Mucosa of stomach (tissue), 1 donor: ENCODE data around the gene BCL6B.
"Not testable (repeated sequence)": the region's sequence is repeated elsewhere in the genome, so short reads cannot be mapped to it uniquely, and the experiment has no call there.

Experiments
- H3K27me3 ChIP-seq: one replicate; pipeline ENCODE4 v1.7.0; 2013; ENCODE audit warnings: mild to moderate bottlenecking, low read length; ENCODE audit not compliant: control insufficient read depth, insufficient read depth
- H3K36me3 ChIP-seq: one replicate; pipeline ENCODE4 v1.7.0; 2013; ENCODE audit warnings: low read length; ENCODE audit not compliant: control insufficient read depth, insufficient read depth
- H3K4me1 ChIP-seq: one replicate; pipeline ENCODE4 v1.7.0; 2013; ENCODE audit warnings: mild to moderate bottlenecking, low read length; ENCODE audit not compliant: control insufficient read depth, insufficient read depth
- H3K4me3 ChIP-seq: one replicate; pipeline ENCODE4 v1.7.0; 2013; ENCODE audit warnings: low read length
- H3K9ac ChIP-seq: one replicate; pipeline ENCODE4 v1.7.0; 2013; ENCODE audit warnings: mild to moderate bottlenecking, low read length, moderate library complexity
- H3K9me3 ChIP-seq: one replicate; pipeline ENCODE4 v1.7.0; 2013; ENCODE audit warnings: mild to moderate bottlenecking, low read length, moderate library complexity; ENCODE audit not compliant: control insufficient read depth
- donor health status: Pancreatic carcinoma.

The BCL6B gene

GRCh38 chr17:7041607-7042500, 19.0 kb downstream of the BCL6B start:
- Histone ChIP-seq H3K36me3 (no peaks in the 10 kb centered on the region), H3K9me3 (no peaks in the 10 kb centered on the region), H3K4me3 (no peak overlapping the region), H3K4me1 (peaks cover 23% of the 10 kb centered on the region), H3K9ac (no peak overlapping the region), H3K27me3 (peaks cover 22% of the 10 kb centered on the region)

- H3K27me3 ChIP-seq, result peaks cover 22% of the 10 kb centered on the region
These were observed 19.8 kb downstream of the BCL6B start for GRCh38 chr17:7042501-7043181.

GRCh38 chr17:7043182-7043496, 20.3 kb downstream of the BCL6B start:
- H3K36me3 ChIP-seq, result no peaks in the 10 kb centered on the region
- H3K9ac ChIP-seq, result peak overlapping the region; percentile 59
- peaks cover 27% of the 10 kb centered on the region for H3K4me1 ChIP-seq
- H3K27me3 ChIP-seq, result peaks cover 22% of the 10 kb centered on the region
- no peaks in the 10 kb centered on the region for H3K9me3 ChIP-seq
- no peak overlapping the region for H3K4me3 ChIP-seq

More at GRCh38 chr17:7042501-7043181, 19.8 kb downstream of the BCL6B start:
- H3K36me3 ChIP-seq, result no peaks in the 10 kb centered on the region
- H3K9me3 ChIP-seq, result no peaks in the 10 kb centered on the region
- H3K4me1 ChIP-seq, result peaks cover 27% of the 10 kb centered on the region
- no peak overlapping the region for H3K9ac ChIP-seq
- no peak overlapping the region for H3K4me3 ChIP-seq

GRCh38 chr17:7043497-7044198, 20.8 kb downstream of the BCL6B start, which contains the start of gene SLC16A11:
Gene SLC16A11 (minus strand): TSS chr17:7044092. CDS start chr17:7043513, 579 bp downstream.
- H3K9ac ChIP-seq, result peak within 1 kb of the TSS; percentile 59

GRCh38 chr17:7045492-7046126, 22.8 kb downstream of the BCL6B start:
- Histone ChIP-seq H3K4me3 (no peak overlapping the region), H3K4me1 (peaks cover 27% of the 10 kb centered on the region), H3K9me3 (no peaks in the 10 kb centered on the region), H3K27me3 (peaks cover 22% of the 10 kb centered on the region), H3K36me3 (no peaks in the 10 kb centered on the region), H3K9ac (peak overlapping the region; percentile 4)

More at GRCh38 chr17:7043497-7044198, 20.8 kb downstream of the BCL6B start, which contains the start of gene SLC16A11:
- Histone ChIP-seq H3K4me3 (no peak within 1 kb of the TSS), H3K27me3 (peaks cover 22% of the 10 kb centered on the region), H3K4me1 (peaks cover 27% of the 10 kb centered on the region), H3K36me3 (no peaks in the 10 kb centered on the region), H3K9me3 (no peaks in the 10 kb centered on the region)

- no peaks in the 10 kb centered on the region for H3K36me3 ChIP-seq
- H3K9me3 ChIP-seq, result no peaks in the 10 kb centered on the region
- H3K27me3 ChIP-seq, result peaks cover 22% of the 10 kb centered on the region
- peaks cover 27% of the 10 kb centered on the region for H3K4me1 ChIP-seq
- H3K4me3 ChIP-seq, result no peak overlapping the region
- H3K9ac ChIP-seq, result peak overlapping the region; percentile 4
These were observed 23.4 kb downstream of the BCL6B start for GRCh38 chr17:7046127-7046724.

GRCh38 chr17:7046725-7047397, 24.0 kb downstream of the BCL6B start:
- not testable (repeated sequence) for H3K4me3 ChIP-seq, H3K9me3 ChIP-seq, H3K36me3 ChIP-seq
- Histone ChIP-seq H3K27me3 (peaks cover 20% of the 10 kb centered on the region), H3K9ac (peak overlapping the region; percentile 4), H3K4me1 (peaks cover 27% of the 10 kb centered on the region)

GRCh38 chr17:7047566-7047965, 24.7 kb downstream of the BCL6B start:
- H3K9ac ChIP-seq, result no peak overlapping the region
- peaks cover 17% of the 10 kb centered on the region for H3K27me3 ChIP-seq
- no peak overlapping the region for H3K4me3 ChIP-seq

GRCh38 chr17:7048968-7049367, 26.1 kb downstream of the BCL6B start:
- H3K36me3 ChIP-seq, result no peaks in the 10 kb centered on the region
- no peak overlapping the region for H3K9ac ChIP-seq
- no peaks in the 10 kb centered on the region for H3K9me3 ChIP-seq
- H3K27me3 ChIP-seq, result peaks cover 3% of the 10 kb centered on the region
- H3K4me3 ChIP-seq, result no peak overlapping the region
- peaks cover 13% of the 10 kb centered on the region for H3K4me1 ChIP-seq

More at GRCh38 chr17:7047566-7047965, 24.7 kb downstream of the BCL6B start:
- H3K4me1 ChIP-seq, result peaks cover 26% of the 10 kb centered on the region
- H3K36me3 ChIP-seq, result no peaks in the 10 kb centered on the region
- H3K9me3 ChIP-seq, result no peaks in the 10 kb centered on the region

GRCh38 chr17:7050583-7050982, 27.7 kb downstream of the BCL6B start:
- not testable (repeated sequence) for H3K27me3 ChIP-seq, H3K4me3 ChIP-seq, H3K9ac ChIP-seq, H3K9me3 ChIP-seq, H3K36me3 ChIP-seq
- peaks cover 12% of the 10 kb centered on the region for H3K4me1 ChIP-seq

- peaks cover 9% of the 10 kb centered on the region for H3K4me1 ChIP-seq
- H3K4me3 ChIP-seq, result no peak overlapping the region
- H3K9ac ChIP-seq, result no peak overlapping the region
- H3K27me3 ChIP-seq, result peaks cover 3% of the 10 kb centered on the region
- H3K9me3 ChIP-seq, result no peaks in the 10 kb centered on the region
- no peaks in the 10 kb centered on the region for H3K36me3 ChIP-seq
These were observed 33.5 kb downstream of the BCL6B start for GRCh38 chr17:7056386-7056785.
